ENCODE measurements around the gene CWC22.

DNA sequence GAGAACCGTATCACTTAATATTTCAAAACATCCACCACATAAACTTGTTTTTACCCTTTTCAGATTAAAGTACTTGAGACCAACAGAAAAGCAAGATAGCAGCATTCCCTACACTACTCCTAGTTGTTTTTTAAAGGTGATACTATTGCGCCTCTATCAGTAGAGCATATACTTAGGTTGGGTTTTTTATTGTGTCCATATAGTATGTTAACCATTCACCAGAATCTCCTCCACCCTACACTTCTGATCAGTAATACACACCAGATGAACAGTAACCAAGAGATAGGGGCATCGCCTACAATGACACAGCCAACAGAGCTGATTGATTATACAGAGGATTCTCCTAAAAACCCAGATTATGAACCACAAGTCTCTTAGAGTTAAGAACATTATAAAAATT, 75.6 kb downstream of the CWC22 start:
- TF ChIP-seq POLR2A (IDR thresholded peaks at IDR 0.05) = no peak
- TF ChIP-seq, protein P1, sequence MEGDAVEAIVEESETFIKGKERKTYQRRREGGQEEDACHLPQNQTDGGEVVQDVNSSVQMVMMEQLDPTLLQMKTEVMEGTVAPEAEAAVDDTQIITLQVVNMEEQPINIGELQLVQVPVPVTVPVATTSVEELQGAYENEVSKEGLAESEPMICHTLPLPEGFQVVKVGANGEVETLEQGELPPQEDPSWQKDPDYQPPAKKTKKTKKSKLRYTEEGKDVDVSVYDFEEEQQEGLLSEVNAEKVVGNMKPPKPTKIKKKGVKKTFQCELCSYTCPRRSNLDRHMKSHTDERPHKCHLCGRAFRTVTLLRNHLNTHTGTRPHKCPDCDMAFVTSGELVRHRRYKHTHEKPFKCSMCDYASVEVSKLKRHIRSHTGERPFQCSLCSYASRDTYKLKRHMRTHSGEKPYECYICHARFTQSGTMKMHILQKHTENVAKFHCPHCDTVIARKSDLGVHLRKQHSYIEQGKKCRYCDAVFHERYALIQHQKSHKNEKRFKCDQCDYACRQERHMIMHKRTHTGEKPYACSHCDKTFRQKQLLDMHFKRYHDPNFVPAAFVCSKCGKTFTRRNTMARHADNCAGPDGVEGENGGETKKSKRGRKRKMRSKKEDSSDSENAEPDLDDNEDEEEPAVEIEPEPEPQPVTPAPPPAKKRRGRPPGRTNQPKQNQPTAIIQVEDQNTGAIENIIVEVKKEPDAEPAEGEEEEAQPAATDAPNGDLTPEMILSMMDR (IDR thresholded peaks at IDR 0.05) = no peak
